GM10847 (cell line): ENCODE data around the gene B3GNT2.

Source experiments
- POLR2A ChIP-seq: IDR thresholded peaks from 2 replicates; pipeline ENCODE4 v1.6.1; 2011; ENCODE audit not compliant: insufficient read length; ENCODE audit errors: extremely low read depth

Gene B3GNT2

GRCh38 chr2:62216113-62216512 lies 20.2 kb downstream of the B3GNT2 start:
- no peak for TF ChIP-seq POLR2A

- TF ChIP-seq POLR2A: no peak
These were observed 20.7 kb downstream of the B3GNT2 start for GRCh38 chr2:62216616-62217015.

GRCh38 chr2:62217421-62217820 lies 21.5 kb downstream of the B3GNT2 start:
- no peak for TF ChIP-seq POLR2A

- TF ChIP-seq POLR2A: no peak
These were observed 22.1 kb downstream of the B3GNT2 start for GRCh38 chr2:62217970-62218369.

- no peak for TF ChIP-seq POLR2A
These were observed 23.7 kb downstream of the B3GNT2 start for GRCh38 chr2:62219407-62220159.

GRCh38 chr2:62221141-62221540 lies 25.2 kb downstream of the B3GNT2 start:
- TF ChIP-seq POLR2A: no peak

- no peak for TF ChIP-seq POLR2A
These were observed 26.3 kb downstream of the B3GNT2 start for GRCh38 chr2:62222171-62222570.

- no peak for TF ChIP-seq POLR2A
These were observed 26.8 kb downstream of the B3GNT2 start for GRCh38 chr2:62222674-62223073.

- no peak for TF ChIP-seq POLR2A
These were observed 29.1 kb downstream of the B3GNT2 start for GRCh38 chr2:62224976-62225375.

- TF ChIP-seq POLR2A: no peak
These were observed 31.6 kb downstream of the B3GNT2 start for GRCh38 chr2:62227386-62228075.

- no peak for TF ChIP-seq POLR2A
These were observed 33.2 kb downstream of the B3GNT2 start for GRCh38 chr2:62229082-62229605.

- no peak for TF ChIP-seq POLR2A
These were observed 35.6 kb downstream of the B3GNT2 start for GRCh38 chr2:62231541-62231940.

- no peak for TF ChIP-seq POLR2A
These were observed 39.1 kb downstream of the B3GNT2 start for GRCh38 chr2:62234755-62235655.

- no peak for TF ChIP-seq POLR2A
These were observed 40.6 kb downstream of the B3GNT2 start for GRCh38 chr2:62236499-62236898.

- TF ChIP-seq POLR2A: no peak
These were observed 42.3 kb downstream of the B3GNT2 start for GRCh38 chr2:62238236-62238635.
